K562 (cell line): Measurements from ENCODE around the gene RABIF. TPM values are rescaled to one million over a fixed set of nuclear protein-coding genes. Genes with fewer than 3 reads are reported as not detected.

Experiments used
- CHD4 ChIP-seq: fragments of 200-600 bp; sonication (generic); IDR thresholded peaks from 3 replicates; pipeline ENCODE4 v1.6.1; 2012; ENCODE audit warnings: low read depth, mild to moderate bottlenecking, mixed read lengths, low read length, inconsistent platforms; ENCODE audit not compliant: insufficient read depth, insufficient replicate concordance, poor library complexity, severe bottlenecking
- DMBX1 ChIP-seq: fragments of 250-450 bp; sonication (Bioruptor Pico); IDR thresholded peaks from 2 replicates; pipeline ENCODE4 v1.8.0; 2022; ENCODE audit warnings: inconsistent platforms, mild to moderate bottlenecking, moderate library complexity, borderline replicate concordance
- HDAC6 ChIP-seq: IDR thresholded peaks from 2 replicates; pipeline ENCODE4 v1.6.1; 2012; ENCODE audit warnings: low read depth, mild to moderate bottlenecking, control low read depth, inconsistent platforms, low read length, moderate library complexity
- MYC ChIP-seq, 2 experiments: fragments of 250-450 bp in 1 of 2; sonication (Bioruptor Pico) in 1 of 2; IDR thresholded peaks; 2 replicates each; pipeline versions ENCODE4 v1.5.1 to v1.6.1; 2012 to 2021; ENCODE audit warnings: low read depth in 2 of 2, borderline replicate concordance in 1 of 2, improper control_type of control experiment in 1 of 2, low read length in 1 of 2, mild to moderate bottlenecking in 1 of 2, moderate library complexity in 1 of 2
- PHB2 ChIP-seq: fragments of 450-650 bp; IDR thresholded peaks from 2 replicates; pipeline ENCODE4 v1.6.1; 2017; ENCODE audit warnings: low read depth
- POLR2G ChIP-seq: fragments of 200-400 bp; formaldehyde crosslinking; IDR thresholded peaks from 2 replicates; pipeline ENCODE4 v1.6.1; 2017; ENCODE audit warnings: low read depth, mild to moderate bottlenecking, antibody characterized with exemption, low read length, moderate library complexity
- RBM39 ChIP-seq: fragments of 200-400 bp; formaldehyde crosslinking; optimal IDR thresholded peaks from 2 replicates; pipeline ENCODE3; 2018; ENCODE audit warnings: low read depth, low read length
- SIRT6 ChIP-seq: IDR thresholded peaks from one replicate; pipeline ENCODE4 v1.6.1; 2012; ENCODE audit warnings: low read depth, mild to moderate bottlenecking, control low read depth, inconsistent platforms, low read length, moderate library complexity
- STAG1 ChIP-seq: sonication (generic); formaldehyde crosslinking; IDR thresholded peaks from 2 replicates; pipeline ENCODE4 v1.5.0; 2020; ENCODE audit warnings: missing genetic modification reagents, borderline replicate concordance
- THRAP3 ChIP-seq: fragments of 450-650 bp; IDR thresholded peaks from 2 replicates; pipeline ENCODE4 v1.6.1; 2016; ENCODE audit warnings: mild to moderate bottlenecking, inconsistent platforms, borderline replicate concordance
- VEZF1 ChIP-seq: fragments of 200-800 bp; sonication (Bioruptor generic); IDR thresholded peaks from 2 replicates; pipeline ENCODE4 v1.6.1; 2017; ENCODE audit warnings: missing genetic modification characterization, missing compliant biosample characterization
- ZNF318 ChIP-seq, 2 experiments: fragments of 450-650 bp; IDR thresholded peaks; 2 replicates each; pipeline ENCODE4 v1.6.1; 2016; ENCODE audit warnings: mild to moderate bottlenecking in 2 of 2, borderline replicate concordance in 1 of 2, low read depth in 1 of 2, moderate library complexity in 1 of 2
- ZNF75A ChIP-seq: fragments of 450-650 bp; formaldehyde crosslinking; IDR thresholded peaks from 2 replicates; pipeline ENCODE4 v1.4.0; 2020; ENCODE audit warnings: mild to moderate bottlenecking
- ZNF764 ChIP-seq: fragments of 250-450 bp; sonication (Bioruptor Pico); IDR thresholded peaks from 2 replicates; pipeline ENCODE4 v1.4.0; 2020; ENCODE audit warnings: low read depth, mild to moderate bottlenecking, moderate library complexity
- polyA plus RNA-seq, 8 experiments: library from polyadenylated mRNA; depleted of rRNA in 4 of 8; stranded (reverse) in 5 of 8; unstranded in 3 of 8; fragments of >200 nt; fragmentation: Nextera tagmentation in 2 of 8; fragmentation: Illumina TruSeq in 1 of 8; extraction: Ambion mirVana in 2 of 8; extraction: Trizol in 1 of 8; gene quantifications; 2 replicates each; pipeline versions ENCODE4 v1.2.1 to v1.2.3, GENCODE V29; 2011 to 2014; ENCODE audit warnings: inconsistent platforms in 1 of 8, missing spikeins in 1 of 8
- total RNA-seq, 7 experiments: library from RNA; depleted of rRNA in 6 of 7; stranded (reverse); fragments of >200 nt in 6 of 7; fragmentation: Illumina TruSeq in 2 of 7; extraction: Trizol in 2 of 7; gene quantifications; 2 replicates each; pipeline versions ENCODE4 v1.2.1 to v1.2.3, GENCODE V29; 2011 to 2021; ENCODE audit warnings: low replicate concordance in 1 of 7

The RABIF gene
- total and polyA plus RNA-seq, 9 of the 15 experiments (the other 6 are each of a cell fraction or from before 2014, with no cell fraction given), result 7.4 to 20.1 (median 11.0) TPM

GRCh38 chr1:202888531-202889360 lies at the start of gene RABIF (continued):
- TF ChIP-seq DMBX1, result no peak
- TF ChIP-seq ZNF318 (IDR thresholded peaks at IDR 0.05; ENCODE audit: borderline replicate concordance in 1 of 2, low read depth in 1 of 2), result no peak
- peak; percentile 81 for TF ChIP-seq VEZF1 (CRISPR knock-in tag)
- TF ChIP-seq ZNF75A (CRISPR knock-in tag), result 0 out of 2 replicates have a peak, but pooled peaks have one; percentile 42
- TF ChIP-seq CHD4, result no peak
- peak; percentile 76 for TF ChIP-seq SIRT6
- TF ChIP-seq PHB2, result no peak
- TF ChIP-seq HDAC6, result 0 out of 2 replicates have a peak, but pooled peaks have one; percentile 66
- TF ChIP-seq STAG1 (CRISPR knock-in tag), result 0 out of 2 replicates have a peak, but pooled peaks have one; percentile 8
- TF ChIP-seq ZNF764 (CRISPR knock-in tag), result peak; percentile 5; the same call in 1 of the 2 replicates
- TF ChIP-seq MYC (IDR thresholded peaks at IDR 0.05; ENCODE audit: low read depth, low read length), result peak; percentile 44; the same call in 1 of the 2 replicates
- peak; percentile 50; the same call in 1 of the 2 replicates for TF ChIP-seq MYC (CRISPR knock-in tag; IDR thresholded peaks at IDR 0.05; ENCODE audit: borderline replicate concordance, low read depth)
- peak; percentile 98 for TF ChIP-seq POLR2G
- no peak for TF ChIP-seq RBM39
- TF ChIP-seq THRAP3, result no peak
